ENCODE data around the gene YEATS2.
"Not testable (repeated sequence)": the region's sequence is repeated elsewhere in the genome, so short reads cannot be mapped to it uniquely, and the experiment has no call there.

DNA sequence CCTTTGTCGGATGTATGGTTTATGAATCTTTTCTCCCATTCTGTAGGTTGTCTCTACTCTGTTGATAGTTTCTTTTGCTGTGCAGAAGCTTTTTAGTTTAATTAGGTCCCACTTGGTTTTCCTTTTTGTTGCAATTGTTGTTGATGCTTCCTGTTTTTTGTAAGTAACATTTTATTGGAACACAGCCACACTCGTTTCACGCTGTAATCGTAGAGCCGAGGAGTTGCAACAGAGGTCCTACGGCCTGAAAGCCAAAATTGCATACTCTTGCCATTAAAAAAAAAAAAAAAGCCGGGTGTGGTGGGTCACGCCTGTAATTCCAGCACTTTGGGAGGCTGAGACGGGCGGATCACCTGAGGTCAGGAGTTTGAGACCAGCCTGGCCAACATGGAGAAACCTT is 86.9 kb downstream of the YEATS2 start:
- not testable (repeated sequence) for TF ChIP-seq POLR2AphosphoS5 (IDR thresholded peaks at IDR 0.05; ENCODE audit: low read depth, low read length); TCF7L2 (IDR thresholded peaks at IDR 0.05; ENCODE audit: borderline replicate concordance, extremely low read depth, insufficient read depth, insufficient read length); RAD21 (IDR thresholded peaks at IDR 0.05; ENCODE audit: low read depth); EZH2 (IDR thresholded peaks at IDR 0.05)
- TF ChIP-seq, protein P1, sequence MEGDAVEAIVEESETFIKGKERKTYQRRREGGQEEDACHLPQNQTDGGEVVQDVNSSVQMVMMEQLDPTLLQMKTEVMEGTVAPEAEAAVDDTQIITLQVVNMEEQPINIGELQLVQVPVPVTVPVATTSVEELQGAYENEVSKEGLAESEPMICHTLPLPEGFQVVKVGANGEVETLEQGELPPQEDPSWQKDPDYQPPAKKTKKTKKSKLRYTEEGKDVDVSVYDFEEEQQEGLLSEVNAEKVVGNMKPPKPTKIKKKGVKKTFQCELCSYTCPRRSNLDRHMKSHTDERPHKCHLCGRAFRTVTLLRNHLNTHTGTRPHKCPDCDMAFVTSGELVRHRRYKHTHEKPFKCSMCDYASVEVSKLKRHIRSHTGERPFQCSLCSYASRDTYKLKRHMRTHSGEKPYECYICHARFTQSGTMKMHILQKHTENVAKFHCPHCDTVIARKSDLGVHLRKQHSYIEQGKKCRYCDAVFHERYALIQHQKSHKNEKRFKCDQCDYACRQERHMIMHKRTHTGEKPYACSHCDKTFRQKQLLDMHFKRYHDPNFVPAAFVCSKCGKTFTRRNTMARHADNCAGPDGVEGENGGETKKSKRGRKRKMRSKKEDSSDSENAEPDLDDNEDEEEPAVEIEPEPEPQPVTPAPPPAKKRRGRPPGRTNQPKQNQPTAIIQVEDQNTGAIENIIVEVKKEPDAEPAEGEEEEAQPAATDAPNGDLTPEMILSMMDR (IDR thresholded peaks at IDR 0.05 in 2 of 3, conservative IDR thresholded peaks at IDR 0.05 in 1 of 3; ENCODE audit: borderline replicate concordance in 1 of 3, insufficient read depth in 1 of 3, low read depth in 2 of 3, low read length in 2 of 3), result not testable (repeated sequence)

All from HCT116 (cell line).